ENCODE results near the gene SMIM8. TPM values are rescaled to one million over a fixed set of nuclear protein-coding genes. Genes with fewer than 3 reads are reported as not detected.

The SMIM8 gene
- total and polyA plus RNA-seq, 2 experiments from 2014 or later = 11.4 to 23.5 TPM

DNA sequence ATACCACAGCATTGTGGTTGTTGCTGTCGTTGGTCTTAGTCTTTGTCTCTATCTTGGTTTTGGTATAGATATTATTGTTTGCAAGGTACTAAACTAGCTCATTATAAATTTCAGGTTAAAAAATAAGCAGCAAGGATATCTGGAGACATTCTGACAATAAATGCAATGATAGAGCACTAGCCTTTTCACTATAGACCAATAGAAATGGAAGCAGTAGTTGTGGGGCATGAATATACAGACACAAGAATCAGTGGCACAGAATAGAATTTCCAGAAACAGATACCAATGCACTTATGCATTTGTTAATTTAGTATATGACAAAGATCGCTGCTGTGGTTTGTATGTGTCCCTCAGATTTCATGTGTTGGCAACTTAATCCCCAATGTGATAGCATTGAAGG lies 54.3 kb downstream of the SMIM8 start:
- Mint-ChIP-seq H3K4me3 (no peak overlapping the region), H3K36me3 (ENCODE audit: low read depth) (peaks cover 7% of the 10 kb centered on the region; the same call in 2 of the 3 replicates), H3K27ac (no peak overlapping the region), H3K27me3 (ENCODE audit: insufficient read depth, low read depth, poor library complexity) (no peaks in the 10 kb centered on the region), H3K9me3 (peaks cover 17% of the 10 kb centered on the region; the same call in 2 of the 3 replicates), H3K4me1 (peaks cover 6% of the 10 kb centered on the region; the same call in 1 of the 3 replicates)
- Histone ChIP-seq H4K20me1 (replicated peaks; ENCODE audit: insufficient read depth) (no peaks in the 10 kb centered on the region), H3F3A (replicated peaks; ENCODE audit: low read depth) (no peaks in the 10 kb centered on the region), H3K4me1 (ENCODE audit: insufficient read depth) (peaks cover 7% of the 10 kb centered on the region; the same call in 1 of the 2 replicates), H3K36me3 (ENCODE audit: insufficient read depth) (peaks cover 5% of the 10 kb centered on the region), H2AFZ (no peak overlapping the region), H3K4me2 (no peak overlapping the region), H3K4me3 (no peak overlapping the region), H3K27ac (ENCODE audit: low read depth) (no peak overlapping the region), H3K9me2 (ENCODE audit: insufficient read depth) (no peaks in the 10 kb centered on the region), H3K79me2 (replicated peaks; ENCODE audit: insufficient read depth) (no peaks in the 10 kb centered on the region), H3K27me3 (ENCODE audit: insufficient read depth) (no peaks in the 10 kb centered on the region)
- ATAC-seq = no peak
- no peak for DNase-seq (ENCODE audit: low spot score)
- TF ChIP-seq, protein P1, sequence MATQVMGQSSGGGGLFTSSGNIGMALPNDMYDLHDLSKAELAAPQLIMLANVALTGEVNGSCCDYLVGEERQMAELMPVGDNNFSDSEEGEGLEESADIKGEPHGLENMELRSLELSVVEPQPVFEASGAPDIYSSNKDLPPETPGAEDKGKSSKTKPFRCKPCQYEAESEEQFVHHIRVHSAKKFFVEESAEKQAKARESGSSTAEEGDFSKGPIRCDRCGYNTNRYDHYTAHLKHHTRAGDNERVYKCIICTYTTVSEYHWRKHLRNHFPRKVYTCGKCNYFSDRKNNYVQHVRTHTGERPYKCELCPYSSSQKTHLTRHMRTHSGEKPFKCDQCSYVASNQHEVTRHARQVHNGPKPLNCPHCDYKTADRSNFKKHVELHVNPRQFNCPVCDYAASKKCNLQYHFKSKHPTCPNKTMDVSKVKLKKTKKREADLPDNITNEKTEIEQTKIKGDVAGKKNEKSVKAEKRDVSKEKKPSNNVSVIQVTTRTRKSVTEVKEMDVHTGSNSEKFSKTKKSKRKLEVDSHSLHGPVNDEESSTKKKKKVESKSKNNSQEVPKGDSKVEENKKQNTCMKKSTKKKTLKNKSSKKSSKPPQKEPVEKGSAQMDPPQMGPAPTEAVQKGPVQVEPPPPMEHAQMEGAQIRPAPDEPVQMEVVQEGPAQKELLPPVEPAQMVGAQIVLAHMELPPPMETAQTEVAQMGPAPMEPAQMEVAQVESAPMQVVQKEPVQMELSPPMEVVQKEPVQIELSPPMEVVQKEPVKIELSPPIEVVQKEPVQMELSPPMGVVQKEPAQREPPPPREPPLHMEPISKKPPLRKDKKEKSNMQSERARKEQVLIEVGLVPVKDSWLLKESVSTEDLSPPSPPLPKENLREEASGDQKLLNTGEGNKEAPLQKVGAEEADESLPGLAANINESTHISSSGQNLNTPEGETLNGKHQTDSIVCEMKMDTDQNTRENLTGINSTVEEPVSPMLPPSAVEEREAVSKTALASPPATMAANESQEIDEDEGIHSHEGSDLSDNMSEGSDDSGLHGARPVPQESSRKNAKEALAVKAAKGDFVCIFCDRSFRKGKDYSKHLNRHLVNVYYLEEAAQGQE (IDR thresholded peaks at IDR 0.05; ENCODE audit: unreplicated experiment) = no peak
- TF ChIP-seq STAT1 (IDR thresholded peaks at IDR 0.05; ENCODE audit: unreplicated experiment) (no peak), JUNB (IDR thresholded peaks at IDR 0.05; ENCODE audit: unreplicated experiment) (no peak), CREB1 (CRISPR knock-in tag; IDR thresholded peaks at IDR 0.05; ENCODE audit: low read depth) (no peak), ZNF114 (CRISPR knock-in tag; IDR thresholded peaks at IDR 0.05) (no peak), EZH2phosphoT487 (IDR thresholded peaks at IDR 0.05; ENCODE audit: unreplicated experiment) (no peak), NANOG (IDR thresholded peaks at IDR 0.05; ENCODE audit: borderline replicate concordance) (no peak)
- TF ChIP-seq, protein P2, sequence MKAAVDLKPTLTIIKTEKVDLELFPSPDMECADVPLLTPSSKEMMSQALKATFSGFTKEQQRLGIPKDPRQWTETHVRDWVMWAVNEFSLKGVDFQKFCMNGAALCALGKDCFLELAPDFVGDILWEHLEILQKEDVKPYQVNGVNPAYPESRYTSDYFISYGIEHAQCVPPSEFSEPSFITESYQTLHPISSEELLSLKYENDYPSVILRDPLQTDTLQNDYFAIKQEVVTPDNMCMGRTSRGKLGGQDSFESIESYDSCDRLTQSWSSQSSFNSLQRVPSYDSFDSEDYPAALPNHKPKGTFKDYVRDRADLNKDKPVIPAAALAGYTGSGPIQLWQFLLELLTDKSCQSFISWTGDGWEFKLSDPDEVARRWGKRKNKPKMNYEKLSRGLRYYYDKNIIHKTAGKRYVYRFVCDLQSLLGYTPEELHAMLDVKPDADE (IDR thresholded peaks at IDR 0.05) = no peak

DNA sequence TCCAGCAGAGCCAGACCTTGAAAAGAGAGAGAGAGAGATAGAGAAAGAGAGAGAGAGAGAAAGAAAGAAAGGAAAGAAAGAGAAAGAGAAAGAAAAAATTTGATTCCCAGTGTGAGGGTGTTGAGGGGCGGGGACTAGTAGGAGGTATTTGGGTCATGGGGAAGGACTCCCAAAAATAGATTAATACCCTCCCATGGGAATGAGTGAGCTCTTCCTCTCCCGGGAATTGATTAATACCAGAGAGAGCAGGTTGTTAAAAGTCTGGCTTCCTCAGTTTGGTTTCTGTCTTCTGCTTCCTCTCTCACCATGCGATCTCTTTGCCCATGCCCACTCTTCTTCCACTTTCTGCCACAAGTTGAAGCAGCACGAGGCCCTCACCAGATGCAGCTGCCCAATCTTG lies 56.6 kb downstream of the SMIM8 start:
- no peaks in the 10 kb centered on the region for H3K36me3 ChIP-seq (ENCODE audit: insufficient read depth)
- no peak overlapping the region for H3K27ac ChIP-seq (ENCODE audit: low read depth)
- H3K4me1 Mint-ChIP-seq = peaks cover 6% of the 10 kb centered on the region; the same call in 1 of the 3 replicates
- H3K36me3 Mint-ChIP-seq (ENCODE audit: low read depth) = no peaks in the 10 kb centered on the region
- H3K4me2 ChIP-seq = no peak overlapping the region
- H3K79me2 ChIP-seq (replicated peaks; ENCODE audit: insufficient read depth) = no peaks in the 10 kb centered on the region
- no peak overlapping the region; the same call in 1 of the 2 replicates for H3K27ac Mint-ChIP-seq
- no peaks in the 10 kb centered on the region for H3K9me2 ChIP-seq (ENCODE audit: insufficient read depth)
- peaks cover 2% of the 10 kb centered on the region; the same call in 2 of the 3 replicates for H3K9me3 Mint-ChIP-seq
- H2AFZ ChIP-seq = peak overlapping the region; percentile 87
- H3K4me3 ChIP-seq = no peak overlapping the region
- H3K4me1 ChIP-seq (ENCODE audit: insufficient read depth) = peaks cover 7% of the 10 kb centered on the region; the same call in 1 of the 2 replicates
- DNase-seq (ENCODE audit: low spot score) (no peak), ATAC-seq (no peak)
- no peaks in the 10 kb centered on the region for H3F3A ChIP-seq (replicated peaks; ENCODE audit: low read depth)
- H4K20me1 ChIP-seq (replicated peaks; ENCODE audit: insufficient read depth) = no peaks in the 10 kb centered on the region
- no peaks in the 10 kb centered on the region for H3K27me3 ChIP-seq (ENCODE audit: insufficient read depth)
- no peaks in the 10 kb centered on the region for H3K27me3 Mint-ChIP-seq (ENCODE audit: insufficient read depth, low read depth, poor library complexity)
- H3K4me3 Mint-ChIP-seq = no peak overlapping the region
- TF ChIP-seq, protein P3, sequence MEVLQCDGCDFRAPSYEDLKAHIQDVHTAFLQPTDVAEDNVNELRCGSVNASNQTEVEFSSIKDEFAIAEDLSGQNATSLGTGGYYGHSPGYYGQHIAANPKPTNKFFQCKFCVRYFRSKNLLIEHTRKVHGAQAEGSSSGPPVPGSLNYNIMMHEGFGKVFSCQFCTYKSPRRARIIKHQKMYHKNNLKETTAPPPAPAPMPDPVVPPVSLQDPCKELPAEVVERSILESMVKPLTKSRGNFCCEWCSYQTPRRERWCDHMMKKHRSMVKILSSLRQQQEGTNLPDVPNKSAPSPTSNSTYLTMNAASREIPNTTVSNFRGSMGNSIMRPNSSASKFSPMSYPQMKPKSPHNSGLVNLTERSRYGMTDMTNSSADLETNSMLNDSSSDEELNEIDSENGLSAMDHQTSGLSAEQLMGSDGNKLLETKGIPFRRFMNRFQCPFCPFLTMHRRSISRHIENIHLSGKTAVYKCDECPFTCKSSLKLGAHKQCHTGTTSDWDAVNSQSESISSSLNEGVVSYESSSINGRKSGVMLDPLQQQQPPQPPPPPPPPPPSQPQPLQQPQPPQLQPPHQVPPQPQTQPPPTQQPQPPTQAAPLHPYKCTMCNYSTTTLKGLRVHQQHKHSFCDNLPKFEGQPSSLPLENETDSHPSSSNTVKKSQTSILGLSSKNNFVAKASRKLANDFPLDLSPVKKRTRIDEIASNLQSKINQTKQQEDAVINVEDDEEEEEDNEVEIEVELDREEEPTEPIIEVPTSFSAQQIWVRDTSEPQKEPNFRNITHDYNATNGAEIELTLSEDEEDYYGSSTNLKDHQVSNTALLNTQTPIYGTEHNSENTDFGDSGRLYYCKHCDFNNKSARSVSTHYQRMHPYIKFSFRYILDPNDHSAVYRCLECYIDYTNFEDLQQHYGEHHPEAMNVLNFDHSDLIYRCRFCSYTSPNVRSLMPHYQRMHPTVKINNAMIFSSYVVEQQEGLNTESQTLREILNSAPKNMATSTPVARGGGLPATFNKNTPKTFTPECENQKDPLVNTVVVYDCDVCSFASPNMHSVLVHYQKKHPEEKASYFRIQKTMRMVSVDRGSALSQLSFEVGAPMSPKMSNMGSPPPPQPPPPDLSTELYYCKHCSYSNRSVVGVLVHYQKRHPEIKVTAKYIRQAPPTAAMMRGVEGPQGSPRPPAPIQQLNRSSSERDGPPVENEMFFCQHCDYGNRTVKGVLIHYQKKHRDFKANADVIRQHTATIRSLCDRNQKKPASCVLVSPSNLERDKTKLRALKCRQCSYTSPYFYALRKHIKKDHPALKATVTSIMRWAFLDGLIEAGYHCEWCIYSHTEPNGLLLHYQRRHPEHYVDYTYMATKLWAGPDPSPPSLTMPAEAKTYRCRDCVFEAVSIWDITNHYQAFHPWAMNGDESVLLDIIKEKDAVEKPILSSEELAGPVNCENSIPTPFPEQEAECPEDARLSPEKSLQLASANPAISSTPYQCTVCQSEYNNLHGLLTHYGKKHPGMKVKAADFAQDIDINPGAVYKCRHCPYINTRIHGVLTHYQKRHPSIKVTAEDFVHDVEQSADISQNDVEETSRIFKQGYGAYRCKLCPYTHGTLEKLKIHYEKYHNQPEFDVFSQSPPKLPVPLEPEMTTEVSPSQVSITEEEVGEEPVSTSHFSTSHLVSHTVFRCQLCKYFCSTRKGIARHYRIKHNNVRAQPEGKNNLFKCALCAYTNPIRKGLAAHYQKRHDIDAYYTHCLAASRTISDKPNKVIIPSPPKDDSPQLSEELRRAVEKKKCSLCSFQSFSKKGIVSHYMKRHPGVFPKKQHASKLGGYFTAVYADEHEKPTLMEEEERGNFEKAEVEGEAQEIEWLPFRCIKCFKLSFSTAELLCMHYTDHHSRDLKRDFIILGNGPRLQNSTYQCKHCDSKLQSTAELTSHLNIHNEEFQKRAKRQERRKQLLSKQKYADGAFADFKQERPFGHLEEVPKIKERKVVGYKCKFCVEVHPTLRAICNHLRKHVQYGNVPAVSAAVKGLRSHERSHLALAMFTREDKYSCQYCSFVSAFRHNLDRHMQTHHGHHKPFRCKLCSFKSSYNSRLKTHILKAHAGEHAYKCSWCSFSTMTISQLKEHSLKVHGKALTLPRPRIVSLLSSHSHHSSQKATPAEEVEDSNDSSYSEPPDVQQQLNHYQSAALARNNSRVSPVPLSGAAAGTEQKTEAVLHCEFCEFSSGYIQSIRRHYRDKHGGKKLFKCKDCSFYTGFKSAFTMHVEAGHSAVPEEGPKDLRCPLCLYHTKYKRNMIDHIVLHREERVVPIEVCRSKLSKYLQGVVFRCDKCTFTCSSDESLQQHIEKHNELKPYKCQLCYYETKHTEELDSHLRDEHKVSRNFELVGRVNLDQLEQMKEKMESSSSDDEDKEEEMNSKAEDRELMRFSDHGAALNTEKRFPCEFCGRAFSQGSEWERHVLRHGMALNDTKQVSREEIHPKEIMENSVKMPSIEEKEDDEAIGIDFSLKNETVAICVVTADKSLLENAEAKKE (CRISPR knock-in tag; IDR thresholded peaks at IDR 0.05) = no peak
- TF ChIP-seq, protein P4, sequence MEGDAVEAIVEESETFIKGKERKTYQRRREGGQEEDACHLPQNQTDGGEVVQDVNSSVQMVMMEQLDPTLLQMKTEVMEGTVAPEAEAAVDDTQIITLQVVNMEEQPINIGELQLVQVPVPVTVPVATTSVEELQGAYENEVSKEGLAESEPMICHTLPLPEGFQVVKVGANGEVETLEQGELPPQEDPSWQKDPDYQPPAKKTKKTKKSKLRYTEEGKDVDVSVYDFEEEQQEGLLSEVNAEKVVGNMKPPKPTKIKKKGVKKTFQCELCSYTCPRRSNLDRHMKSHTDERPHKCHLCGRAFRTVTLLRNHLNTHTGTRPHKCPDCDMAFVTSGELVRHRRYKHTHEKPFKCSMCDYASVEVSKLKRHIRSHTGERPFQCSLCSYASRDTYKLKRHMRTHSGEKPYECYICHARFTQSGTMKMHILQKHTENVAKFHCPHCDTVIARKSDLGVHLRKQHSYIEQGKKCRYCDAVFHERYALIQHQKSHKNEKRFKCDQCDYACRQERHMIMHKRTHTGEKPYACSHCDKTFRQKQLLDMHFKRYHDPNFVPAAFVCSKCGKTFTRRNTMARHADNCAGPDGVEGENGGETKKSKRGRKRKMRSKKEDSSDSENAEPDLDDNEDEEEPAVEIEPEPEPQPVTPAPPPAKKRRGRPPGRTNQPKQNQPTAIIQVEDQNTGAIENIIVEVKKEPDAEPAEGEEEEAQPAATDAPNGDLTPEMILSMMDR (conservative IDR thresholded peaks at IDR 0.05; ENCODE audit: low read depth in 2 of 2) = no peak

Data from GM23338 (cell line).